Measurements from ENCODE around the gene ADARB2.

- TF ChIP-seq NBN (IDR thresholded peaks at IDR 0.05), result peak; percentile 65
- TF ChIP-seq RAD21 (IDR thresholded peaks at IDR 0.05; ENCODE audit: insufficient read depth, low read depth, low read length), result no peak
- TF ChIP-seq FOXM1 (IDR thresholded peaks at IDR 0.05; ENCODE audit: low read depth, low read length), result no peak
Measured at GRCh38 chr10:1738950-1739349, 1.6 kb upstream of the ADARB2 start.

Measured in GM12878 (cell line).